Globus pallidus (tissue), 1 donor: Measurements from ENCODE around the gene MED26.

Experiments
- DNase-seq: peaks from one replicate; pipeline ENCODE4 v3.0.0-alpha.2; 2015; ENCODE audit warnings: low spot score

The MED26 gene

DNA sequence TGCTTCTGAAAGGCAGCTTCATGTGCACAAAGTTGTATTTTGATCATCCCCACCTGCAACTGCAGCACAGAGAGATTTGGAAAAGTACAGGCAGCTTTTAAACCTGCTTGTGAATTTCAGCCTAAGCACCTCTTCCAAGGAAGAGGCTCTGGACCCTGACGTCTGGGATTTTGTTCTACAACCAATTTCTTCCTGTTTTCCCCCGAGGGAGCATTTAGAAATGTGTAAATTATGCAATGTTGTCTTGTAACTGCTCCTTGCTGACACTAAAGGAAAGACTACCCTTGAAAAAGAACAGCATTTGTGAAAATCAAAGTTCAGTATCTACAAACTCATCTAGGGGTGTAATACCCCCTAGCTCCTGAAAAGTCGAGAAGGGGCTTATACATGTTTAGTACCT is 15.4 kb downstream of the MED26 start:
- DNase-seq = no peak

DNA sequence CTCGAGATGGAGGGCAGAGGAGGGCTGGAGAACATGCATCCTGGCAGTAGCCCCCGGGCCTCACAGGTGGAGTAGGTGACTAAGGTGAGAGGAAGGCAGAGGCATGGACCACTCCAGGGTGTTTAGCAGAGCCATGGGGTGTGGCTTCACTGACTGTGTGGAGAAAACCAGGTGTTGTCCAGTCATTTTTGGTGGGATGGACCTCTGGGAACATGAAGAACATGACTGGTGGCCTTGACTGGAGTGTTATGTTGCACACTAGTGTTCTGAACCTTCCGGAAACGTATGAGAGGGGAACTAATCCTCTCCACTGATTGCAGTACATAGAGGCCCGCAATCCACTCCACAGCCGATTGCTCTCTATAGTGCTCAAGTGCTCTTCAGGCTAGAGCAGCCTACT is 16.9 kb downstream of the MED26 start:
- DNase-seq = no peak

DNA sequence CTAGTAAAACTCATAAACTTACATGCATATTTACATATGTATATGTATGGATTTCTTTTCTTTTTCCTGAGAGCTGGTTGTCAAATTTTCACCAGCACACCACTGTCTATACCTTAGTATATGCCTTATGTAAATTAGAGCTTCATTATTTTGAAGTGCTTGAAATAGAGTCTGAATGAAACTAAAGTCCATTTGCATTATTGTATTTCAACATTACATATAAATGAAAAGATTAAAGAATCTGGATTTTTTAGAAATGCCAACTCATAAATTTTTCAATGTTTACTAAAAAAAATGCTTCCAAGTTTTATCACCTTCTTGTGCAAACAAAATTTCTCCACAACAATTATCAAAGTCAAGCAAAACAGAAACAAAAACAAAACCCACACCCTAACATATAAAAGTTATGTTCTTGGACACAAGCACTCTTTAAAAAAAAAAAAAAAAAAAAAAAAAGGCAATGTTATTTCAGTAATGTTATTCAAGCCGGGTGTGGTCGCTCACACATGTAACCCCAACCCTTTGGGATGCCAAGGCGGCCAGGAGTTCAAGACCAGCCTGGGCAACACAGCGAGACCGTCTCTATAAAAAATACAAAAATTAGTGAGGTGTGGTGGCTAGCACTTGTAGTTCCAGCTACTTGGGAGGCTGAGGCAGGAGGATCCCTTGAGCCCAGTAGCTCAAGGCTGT is 18.3 kb downstream of the MED26 start:
- no peak for DNase-seq

- no peak for DNase-seq
Measured at GRCh38 chr19:16608290-16608739, 19.7 kb downstream of the MED26 start.

GRCh38 chr19:16607819-16608218 is 20.2 kb downstream of the MED26 start:
- no peak for DNase-seq

DNA sequence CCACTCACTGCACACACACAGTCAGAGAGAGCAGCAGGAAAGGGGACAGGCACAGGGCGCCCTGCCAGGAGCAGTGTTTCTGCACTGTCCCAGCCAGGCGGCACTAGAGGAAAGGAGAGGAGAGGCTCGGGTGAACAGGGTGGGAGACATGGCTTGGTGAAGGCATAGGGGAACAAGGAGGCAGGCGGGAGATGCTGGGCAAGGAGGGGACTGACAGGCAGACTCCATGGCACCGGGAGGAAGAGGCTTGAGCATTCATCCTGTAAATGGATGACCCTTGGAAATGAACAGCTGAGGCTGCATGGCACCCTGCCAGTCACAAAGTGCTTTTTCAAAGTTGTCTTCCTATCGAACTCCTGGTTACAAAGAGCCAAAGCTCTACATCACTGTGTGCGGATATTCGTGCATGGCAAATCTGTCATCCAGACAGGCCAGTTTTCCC is 22.4 kb downstream of the MED26 start:
- DNase-seq = no peak

GRCh38 chr19:16605115-16605514 is 22.9 kb downstream of the MED26 start:
- no peak for DNase-seq

- no peak for DNase-seq
Measured at GRCh38 chr19:16604615-16605014, 23.4 kb downstream of the MED26 start.

DNA sequence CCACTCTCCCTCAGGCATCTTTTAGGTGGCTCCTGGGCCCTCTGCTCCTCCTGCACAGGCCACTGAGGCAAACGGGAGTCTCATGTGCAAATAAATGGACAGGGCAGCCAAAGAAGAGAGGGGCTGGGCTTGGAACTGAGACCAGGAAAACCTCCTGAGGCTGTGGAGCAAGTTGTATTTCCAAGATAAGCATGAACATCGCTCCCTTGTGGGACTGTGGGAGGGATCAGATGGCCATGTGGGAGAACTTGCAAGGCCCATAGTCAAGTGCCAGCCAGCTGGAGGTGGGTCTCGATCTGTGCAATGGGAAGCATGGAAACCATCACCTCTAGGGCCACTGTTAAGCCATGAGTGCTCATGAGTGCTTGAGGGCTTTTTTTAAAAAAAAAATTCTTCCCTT is 24.9 kb downstream of the MED26 start:
- DNase-seq = no peak

DNA sequence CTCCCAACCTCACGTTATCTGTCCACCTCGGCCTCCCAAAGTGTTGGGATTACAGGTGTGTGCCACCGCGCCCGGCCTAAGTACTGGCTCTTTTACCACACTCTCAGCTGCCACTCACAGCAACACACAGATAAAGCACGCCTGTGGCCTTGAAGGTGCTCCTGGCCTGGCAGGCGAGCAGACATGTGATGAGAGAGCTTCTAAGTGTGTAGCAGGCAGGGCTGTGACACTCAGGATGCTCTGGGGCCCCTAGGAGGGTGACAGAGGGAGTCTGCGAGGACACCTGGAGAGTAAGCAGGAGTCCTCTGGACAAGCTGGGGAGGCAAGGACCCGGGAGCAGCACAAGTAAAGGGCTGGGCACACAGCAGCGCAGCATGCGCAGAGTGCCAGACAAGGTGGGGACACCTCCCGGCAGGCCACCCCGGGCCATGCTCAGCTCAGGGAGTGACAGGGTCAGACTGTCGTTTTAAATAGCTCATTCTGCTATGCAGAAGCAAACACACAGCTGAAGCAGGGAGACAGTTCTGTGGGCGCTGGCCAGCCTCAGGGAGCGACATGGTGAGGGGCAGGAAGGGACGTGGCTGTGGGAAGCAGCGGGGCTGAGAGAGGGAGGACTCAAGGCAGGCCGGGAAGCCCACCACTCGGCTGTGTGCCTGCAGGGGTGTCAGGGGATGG is 26.5 kb downstream of the MED26 start:
- DNase-seq = no peak

DNA sequence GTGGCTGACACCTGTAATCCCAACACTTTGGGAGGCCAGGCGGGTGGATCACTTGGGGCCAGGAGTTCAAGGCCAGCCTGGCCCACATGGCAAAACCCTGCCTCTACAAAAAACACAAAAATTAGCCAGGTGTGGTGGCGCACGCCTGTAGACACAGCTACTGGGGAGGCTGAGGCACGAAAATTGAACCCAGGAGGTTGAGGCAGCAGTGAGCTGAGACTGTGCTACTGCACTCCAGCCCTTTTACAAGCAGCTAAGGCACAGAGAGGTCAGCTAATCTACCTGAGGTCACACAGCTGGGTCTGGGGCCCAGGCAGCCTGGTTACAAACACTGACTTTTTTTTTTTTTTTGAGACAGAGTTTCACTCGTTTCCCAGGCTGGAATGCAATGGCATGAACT is 27.2 kb downstream of the MED26 start:
- DNase-seq = no peak

- DNase-seq = no peak
Measured at GRCh38 chr19:16599655-16600346, 28.2 kb downstream of the MED26 start.

GRCh38 chr19:16598848-16599247 is 29.2 kb downstream of the MED26 start:
- no peak for DNase-seq

GRCh38 chr19:16596399-16596798 is 31.6 kb downstream of the MED26 start:
- no peak for DNase-seq

DNA sequence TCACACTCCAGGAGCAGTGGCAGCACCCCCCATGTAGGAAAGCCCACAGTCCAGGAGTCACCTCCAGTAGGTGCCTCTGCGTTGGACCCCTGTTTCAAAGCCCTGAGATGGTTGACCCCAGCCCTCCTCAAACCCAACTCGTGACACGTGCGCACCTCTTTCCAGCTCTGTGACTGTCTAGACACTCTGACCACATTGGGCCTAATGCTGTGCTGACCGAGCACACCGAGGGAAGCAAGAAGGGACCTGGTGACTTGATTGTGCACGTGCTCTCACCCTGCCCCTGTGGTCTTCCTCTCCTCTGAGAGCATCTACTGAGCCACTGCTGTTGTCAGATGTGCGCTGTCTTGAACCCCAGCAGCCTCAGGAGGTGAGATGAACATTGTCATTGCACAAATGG is 32.9 kb downstream of the MED26 start:
- no peak for DNase-seq

- no peak for DNase-seq
Measured at GRCh38 chr19:16594681-16595091, 33.3 kb downstream of the MED26 start.

DNA sequence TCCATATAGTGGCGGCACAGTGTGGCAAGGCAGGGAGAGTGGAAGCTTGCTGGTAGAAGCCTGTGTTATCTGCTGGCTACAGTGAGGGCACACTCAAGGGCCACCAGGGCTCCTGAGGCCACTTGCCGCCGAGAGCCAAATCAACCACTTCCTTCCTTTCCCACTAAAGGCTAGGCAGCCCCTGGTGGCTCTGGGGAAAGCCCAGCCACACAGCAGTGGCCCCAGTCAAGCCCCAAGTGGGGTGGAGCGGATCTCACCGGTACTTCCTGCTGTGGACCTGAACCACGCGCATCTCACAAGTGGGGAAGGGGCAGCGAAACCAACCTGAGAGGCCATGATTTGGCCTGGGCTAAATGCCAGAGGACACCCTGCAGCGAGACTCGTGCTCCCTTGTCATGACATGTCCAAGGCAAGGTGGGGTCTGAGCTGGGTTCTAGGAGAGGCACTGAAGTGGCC is 33.8 kb downstream of the MED26 start:
- DNase-seq = no peak

GRCh38 chr19:16593181-16593580 is 34.8 kb downstream of the MED26 start:
- DNase-seq = no peak

DNA sequence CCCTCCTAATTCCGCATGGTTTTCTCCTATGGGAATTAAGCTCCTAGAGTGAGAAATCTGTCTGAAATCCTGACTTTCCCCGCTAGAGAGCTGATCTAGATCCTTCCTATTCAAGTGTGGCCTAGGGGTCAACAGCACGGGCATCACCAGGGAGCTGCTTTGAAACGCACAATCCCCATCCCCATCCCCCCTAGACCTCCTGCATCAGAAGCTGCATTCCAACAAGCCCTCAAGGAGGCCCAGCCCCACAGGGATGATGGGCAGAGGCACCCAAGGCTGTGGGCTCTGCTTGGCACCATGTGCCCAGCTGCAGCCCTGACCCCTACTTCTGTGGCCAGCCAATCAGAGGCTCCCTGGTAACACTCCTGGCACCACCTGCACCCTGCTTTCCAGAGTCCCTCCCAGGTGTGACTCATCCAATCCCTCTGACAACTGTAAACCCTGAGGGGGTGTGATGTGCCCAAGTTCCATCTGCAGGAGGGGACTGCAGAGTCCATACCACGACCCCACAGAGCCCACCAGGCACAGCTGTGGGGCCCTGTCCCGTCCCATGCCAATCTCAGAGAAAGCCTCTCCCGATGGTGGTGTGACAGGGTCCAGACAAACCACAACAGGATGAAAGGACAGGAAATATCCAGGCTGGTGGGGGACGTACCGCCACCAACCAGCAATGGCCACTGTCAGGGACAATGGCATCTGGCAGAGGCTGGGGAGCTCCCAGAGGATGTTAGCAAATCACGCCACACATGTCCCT is 36.0 kb downstream of the MED26 start:
- DNase-seq = no peak

- DNase-seq = no peak
Measured at GRCh38 chr19:16590876-16591802, 36.9 kb downstream of the MED26 start.

DNA sequence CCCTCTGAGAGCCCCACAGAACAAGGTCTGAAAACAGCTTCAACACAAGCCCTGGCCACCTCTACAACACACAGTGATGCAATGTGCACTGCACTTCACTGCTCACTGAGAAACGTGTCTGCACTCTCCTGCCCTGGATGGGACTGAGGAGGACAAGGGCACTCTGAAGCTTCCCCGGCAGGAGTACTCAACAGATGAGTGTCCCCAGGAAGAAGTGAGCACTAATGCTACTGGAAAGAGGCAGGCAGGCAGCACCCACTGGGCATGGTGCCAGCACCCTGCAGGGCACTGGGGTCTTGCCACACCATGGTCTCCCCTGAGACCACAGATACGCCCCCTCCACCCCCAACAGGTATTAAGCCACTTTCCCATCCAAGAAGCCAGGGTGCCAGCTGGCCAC is 38.1 kb downstream of the MED26 start:
- DNase-seq = no peak
